ENCODE data around the gene C3orf18.
A peak's percentile ranks its signal among the peaks of the same experiment; 100 is the strongest.

Gene C3orf18

GRCh38 chr3:50567386-50568167, at the start of gene C3orf18:
Gene C3orf18 (minus strand): TSS chr3:50567747. CDS start chr3:50565699, 2,048 bp downstream.
- ChIA-PET POLR2A (interaction anchor here (0.6 to 1.6 kb wide), 4 partner anchors 31 to 1487 kb away, joined by 3 to 6 read pairs (median 4); partner anchors contain the start of genes HYAL3 and NAA80), CTCF (interaction anchor here (0.9 to 26.0 kb wide), 10 partner anchors 11 to 822 kb away, joined by 3 to 819 read pairs (median 6); partner anchors contain the start of genes CISH, MAPKAPK3 and RBM15B)
- DNase-seq (ENCODE audit: low read depth, low spot score): peak; percentile 29
- TF ChIP-seq CTCF (IDR thresholded peaks at IDR 0.05; ENCODE audit: insufficient read depth, low read length, missing control alignments): no peak
- H3K4me3 ChIP-seq (ENCODE audit: low read depth, low read length): peak within 1 kb of the TSS; percentile 97

GRCh38 chr3:50616770-50617095, 49.2 kb upstream of the C3orf18 start:
- POLR2A ChIA-PET: interaction anchor here (1.2 to 1.4 kb wide), 2 partner anchors 45 to 768 kb away, joined by 3 to 4 read pairs; partner anchors contain the start of gene MANF
- DNase-seq (ENCODE audit: low read depth, low spot score): no peak
- CTCF ChIA-PET: interaction anchor here (0.7 to 14.8 kb wide), 39 partner anchors 9 to 1065 kb away, joined by 3 to 819 read pairs (median 10); partner anchors contain the start of genes C3orf18, CYB561D2, DCAF1 and HEMK1
- H3K4me3 ChIP-seq (ENCODE audit: low read depth, low read length): peak overlapping the region; percentile 81
- no peak for TF ChIP-seq CTCF (IDR thresholded peaks at IDR 0.05; ENCODE audit: insufficient read depth, low read length, missing control alignments)

GRCh38 chr3:50616003-50616769, 48.6 kb upstream of the C3orf18 start:
- peak overlapping the region; percentile 81 for H3K4me3 ChIP-seq (ENCODE audit: low read depth, low read length)
- CTCF ChIA-PET: interaction anchor here (0.7 to 14.8 kb wide), 52 partner anchors 8 to 1066 kb away, joined by 3 to 819 read pairs (median 4); partner anchors contain the start of genes C3orf18, CYB561D2, DCAF1 and HEMK1
- POLR2A ChIA-PET: interaction anchor here (0.5 to 1.4 kb wide), 4 partner anchors 45 to 769 kb away, joined by 3 to 4 read pairs (median 3); partner anchors contain the start of genes CYB561D2, HEMK1, MANF and NPRL2

GRCh38 chr3:50615190-50615589, 47.6 kb upstream of the C3orf18 start:
- CTCF ChIA-PET: interaction anchor here (0.9 to 14.8 kb wide), 37 partner anchors 9 to 1067 kb away, joined by 3 to 819 read pairs (median 11); partner anchors contain the start of genes C3orf18, CYB561D2, DCAF1 and HEMK1
- DNase-seq (ENCODE audit: low read depth, low spot score): no peak
- no peak for TF ChIP-seq CTCF (IDR thresholded peaks at IDR 0.05; ENCODE audit: insufficient read depth, low read length, missing control alignments)
- POLR2A ChIA-PET: no interaction called here
- H3K4me3 ChIP-seq (ENCODE audit: low read depth, low read length): no peak overlapping the region

More at GRCh38 chr3:50616003-50616769, 48.6 kb upstream of the C3orf18 start:
- no peak for DNase-seq (ENCODE audit: low read depth, low spot score)
- peak; percentile 98 for TF ChIP-seq CTCF (IDR thresholded peaks at IDR 0.05; ENCODE audit: insufficient read depth, low read length, missing control alignments)

- H3K4me3 ChIP-seq (ENCODE audit: low read depth, low read length): no peak overlapping the region
- POLR2A ChIA-PET: no interaction called here
- TF ChIP-seq CTCF (IDR thresholded peaks at IDR 0.05; ENCODE audit: insufficient read depth, low read length, missing control alignments): no peak
- no peak for DNase-seq (ENCODE audit: low read depth, low spot score)
- CTCF ChIA-PET: interaction anchor here (0.7 to 14.8 kb wide), 28 partner anchors 9 to 1056 kb away, joined by 3 to 819 read pairs (median 12); partner anchors contain the start of genes C3orf18, CYB561D2, HEMK1 and MANF
Measured at GRCh38 chr3:50612970-50613846, 45.7 kb upstream of the C3orf18 start.
